Calu3 (cell line): ENCODE results near the gene SERPINF2. TPM values are rescaled to one million over a fixed set of nuclear protein-coding genes. Genes with fewer than 3 reads are reported as not detected.

Source experiments
- BruUV-seq: library from RNA; stranded (reverse); fragments of 400-500 nt; replicated peaks from 2 replicates; lab custom pipeline; 2021; lab: Mats Ljungman, UMichigan
- CTCF ChIA-PET: fragments of 300-600 bp; sonication (Branson Sonifier 250); formaldehyde crosslinking; loops from one replicate; lab custom pipeline; 2022; ENCODE audit warnings: antibody characterized with exemption; lab: Charles Lee
- DNase-seq: peaks from one replicate; pipeline ENCODE4 v3.0.0; 2022
- H3K27ac Mint-ChIP-seq: one replicate; pipeline ENCODE4 v1.8.0; 2022; ENCODE audit warnings: mixed read lengths; ENCODE audit not compliant: unreplicated experiment
- H3K27me3 Mint-ChIP-seq: one replicate; pipeline ENCODE4 v1.8.0; 2022; ENCODE audit warnings: mixed read lengths; ENCODE audit not compliant: unreplicated experiment
- H3K36me3 Mint-ChIP-seq: one replicate; pipeline ENCODE4 v1.8.0; 2022; ENCODE audit warnings: mild to moderate bottlenecking, moderate library complexity, mixed read lengths; ENCODE audit not compliant: insufficient read depth, unreplicated experiment
- H3K4me1 Mint-ChIP-seq: one replicate; pipeline ENCODE4 v1.8.0; 2022; ENCODE audit warnings: mild to moderate bottlenecking, low read depth, mixed read lengths; ENCODE audit not compliant: unreplicated experiment
- H3K4me3 Mint-ChIP-seq: one replicate; pipeline ENCODE4 v1.8.0; 2022; ENCODE audit warnings: mild to moderate bottlenecking, low read depth, moderate library complexity, mixed read lengths; ENCODE audit not compliant: unreplicated experiment
- H3K9me3 Mint-ChIP-seq: one replicate; pipeline ENCODE4 v1.8.0; 2022; ENCODE audit warnings: low read depth, mixed read lengths; ENCODE audit not compliant: unreplicated experiment
- intact Hi-C: fragments of 100-400 bp; cut with micrococcal nuclease; formaldehyde crosslinking; loops from one replicate; pipeline ENCODE4 v1.10.0; 2022; ENCODE audit not compliant: unreplicated experiment
- total RNA-seq: library from RNA; stranded (reverse); gene quantifications from 2 replicates; pipeline ENCODE4 v1.2.3, GENCODE V29; 2022
- TF ChIP-seq, protein P1 (sequence below): fragments of 200-600 bp; IDR thresholded peaks from one replicate; pipeline ENCODE4 v1.8.0; 2022; ENCODE audit warnings: antibody characterized with exemption; ENCODE audit not compliant: unreplicated experiment

The SERPINF2 gene
- total RNA-seq, 1 experiment from 2014 or later, result 0.76 TPM

DNA sequence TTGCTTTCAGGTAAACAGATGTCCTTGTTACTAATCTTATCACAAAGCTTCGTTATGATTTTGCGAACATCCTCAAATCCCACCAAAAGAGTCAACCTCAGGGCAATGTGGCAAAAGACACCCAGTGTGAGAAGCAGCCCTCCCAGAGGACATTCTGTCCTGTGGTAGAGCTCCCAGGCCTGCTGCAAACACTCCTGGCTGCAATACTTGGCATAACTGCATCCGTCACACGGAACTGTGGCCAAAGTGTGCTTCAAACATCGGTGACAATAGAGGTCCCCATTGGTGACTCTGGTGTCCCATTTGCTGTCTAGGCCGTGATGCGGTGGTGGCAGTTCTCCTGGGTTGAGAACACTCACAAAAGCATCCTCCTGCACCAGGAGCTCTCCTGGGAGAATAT, 57.6 kb downstream of the SERPINF2 start:
- H3K4me1 Mint-ChIP-seq, result no peaks in the 10 kb centered on the region
- H3K36me3 Mint-ChIP-seq, result peaks cover 13% of the 10 kb centered on the region
- CTCF ChIA-PET, result no interaction called here
- no peaks in the 10 kb centered on the region for H3K27me3 Mint-ChIP-seq
- intact Hi-C loops, result no loop called here
- no peak for DNase-seq
- BruUV-seq, result no TSS peak
- H3K4me3 Mint-ChIP-seq, result no peak overlapping the region
- no peak overlapping the region for H3K27ac Mint-ChIP-seq
- no peaks in the 10 kb centered on the region for H3K9me3 Mint-ChIP-seq
- TF ChIP-seq, protein P1, sequence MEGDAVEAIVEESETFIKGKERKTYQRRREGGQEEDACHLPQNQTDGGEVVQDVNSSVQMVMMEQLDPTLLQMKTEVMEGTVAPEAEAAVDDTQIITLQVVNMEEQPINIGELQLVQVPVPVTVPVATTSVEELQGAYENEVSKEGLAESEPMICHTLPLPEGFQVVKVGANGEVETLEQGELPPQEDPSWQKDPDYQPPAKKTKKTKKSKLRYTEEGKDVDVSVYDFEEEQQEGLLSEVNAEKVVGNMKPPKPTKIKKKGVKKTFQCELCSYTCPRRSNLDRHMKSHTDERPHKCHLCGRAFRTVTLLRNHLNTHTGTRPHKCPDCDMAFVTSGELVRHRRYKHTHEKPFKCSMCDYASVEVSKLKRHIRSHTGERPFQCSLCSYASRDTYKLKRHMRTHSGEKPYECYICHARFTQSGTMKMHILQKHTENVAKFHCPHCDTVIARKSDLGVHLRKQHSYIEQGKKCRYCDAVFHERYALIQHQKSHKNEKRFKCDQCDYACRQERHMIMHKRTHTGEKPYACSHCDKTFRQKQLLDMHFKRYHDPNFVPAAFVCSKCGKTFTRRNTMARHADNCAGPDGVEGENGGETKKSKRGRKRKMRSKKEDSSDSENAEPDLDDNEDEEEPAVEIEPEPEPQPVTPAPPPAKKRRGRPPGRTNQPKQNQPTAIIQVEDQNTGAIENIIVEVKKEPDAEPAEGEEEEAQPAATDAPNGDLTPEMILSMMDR, result no peak

DNA sequence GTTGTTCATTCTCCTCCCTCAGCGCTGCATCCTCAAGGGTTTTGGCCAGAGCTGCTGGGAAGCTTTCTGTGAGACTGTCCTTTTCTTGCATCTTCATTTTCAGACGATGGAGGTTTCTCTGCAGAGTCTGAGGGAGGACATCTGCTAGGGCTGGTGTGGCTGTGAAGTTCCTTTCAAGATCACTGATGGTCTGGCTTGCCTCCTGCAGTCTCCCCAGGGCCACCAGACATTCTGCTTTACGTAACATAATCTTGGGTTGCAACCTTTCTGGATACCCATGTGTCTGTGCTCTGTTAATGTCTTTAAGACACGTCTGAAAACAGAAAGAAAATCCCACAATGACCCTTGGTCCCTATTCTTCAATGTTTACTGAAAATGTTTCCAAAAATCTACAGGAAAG, 58.0 kb downstream of the SERPINF2 start:
- TF ChIP-seq, protein P1, result no peak
- CTCF ChIA-PET, result interaction anchor here (0.6 kb wide), 1 partner anchor 498 kb away, joined by 3 read pairs; no protein-coding TSS in a partner anchor
- no peak for DNase-seq
- no peak overlapping the region for H3K4me3 Mint-ChIP-seq
- no peak overlapping the region for H3K27ac Mint-ChIP-seq
- intact Hi-C loops, result no loop called here
- H3K27me3 Mint-ChIP-seq, result no peaks in the 10 kb centered on the region
- no TSS peak for BruUV-seq
- no peaks in the 10 kb centered on the region for H3K9me3 Mint-ChIP-seq
- no peaks in the 10 kb centered on the region for H3K4me1 Mint-ChIP-seq
- H3K36me3 Mint-ChIP-seq, result peaks cover 13% of the 10 kb centered on the region

DNA sequence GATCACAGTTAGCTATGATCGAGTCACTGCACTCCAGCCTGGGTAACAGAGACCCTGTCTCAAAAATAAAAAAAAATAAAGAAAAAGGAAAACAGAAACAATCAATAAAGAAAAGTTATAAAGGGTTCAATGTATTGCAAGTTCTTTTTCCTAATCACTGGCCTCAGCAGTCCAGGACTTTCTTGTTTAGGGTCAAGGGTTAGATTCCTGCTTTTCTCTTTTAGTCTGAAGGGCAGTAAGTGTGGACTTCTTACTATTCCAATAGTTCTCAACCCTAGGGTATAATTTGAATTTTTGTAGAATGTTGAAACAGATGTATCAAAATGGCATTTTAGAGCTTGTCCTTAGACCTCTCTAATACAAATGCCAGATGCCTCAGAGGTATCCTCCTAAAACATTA, 59.8 kb downstream of the SERPINF2 start:
- TF ChIP-seq, protein P1, result no peak
- no peak overlapping the region for H3K27ac Mint-ChIP-seq
- H3K4me3 Mint-ChIP-seq, result no peak overlapping the region
- no peaks in the 10 kb centered on the region for H3K9me3 Mint-ChIP-seq
- no peak for DNase-seq
- peaks cover 10% of the 10 kb centered on the region for H3K36me3 Mint-ChIP-seq
- no peaks in the 10 kb centered on the region for H3K4me1 Mint-ChIP-seq
- no peaks in the 10 kb centered on the region for H3K27me3 Mint-ChIP-seq
- CTCF ChIA-PET, result no interaction called here
- no TSS peak for BruUV-seq
- intact Hi-C loops, result no loop called here

DNA sequence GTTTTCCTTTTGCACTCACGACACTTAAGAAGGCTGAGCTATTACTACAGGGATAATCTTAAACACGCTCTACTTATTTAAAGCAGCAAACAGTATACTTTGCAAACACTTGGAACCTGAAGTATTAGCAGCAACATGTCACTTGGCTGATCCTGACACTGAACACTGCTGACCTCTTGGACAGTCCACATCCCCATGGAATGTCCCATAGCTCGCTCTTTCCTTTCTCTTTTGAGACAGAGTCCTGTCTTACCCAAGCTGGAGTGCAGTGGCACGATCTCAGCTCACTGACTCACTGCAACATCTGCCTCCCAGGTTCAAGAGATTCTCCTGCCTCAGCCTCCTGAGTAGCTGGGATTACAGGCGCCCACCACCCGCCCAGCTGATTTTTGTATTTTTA, 60.6 kb downstream of the SERPINF2 start:
- Mint-ChIP-seq H3K4me3 (no peak overlapping the region), H3K36me3 (peaks cover 8% of the 10 kb centered on the region), H3K4me1 (no peaks in the 10 kb centered on the region), H3K27me3 (no peaks in the 10 kb centered on the region), H3K9me3 (no peaks in the 10 kb centered on the region), H3K27ac (no peak overlapping the region)
- BruUV-seq, result no TSS peak
- TF ChIP-seq, protein P1, result no peak
- intact Hi-C loops, result no loop called here
- CTCF ChIA-PET, result no interaction called here
- DNase-seq, result no peak

Other genes starting within 250 kb of the SERPINF2 start
- gene INPP5K, start 226.3 kb upstream of the SERPINF2 start, total RNA-seq, result 15.4 and 18.7 TPM in 2 replicates
- gene PITPNA, start 180.1 kb upstream of the SERPINF2 start, total RNA-seq, result 52.0 and 59.4 TPM in 2 replicates
- 3.3 TPM in 2 replicates for gene SLC43A2, start 114.0 kb upstream of the SERPINF2 start, total RNA-seq
- 0.14 and 0.37 TPM in 2 replicates for gene SCARF1, start 97.1 kb upstream of the SERPINF2 start, total RNA-seq
- 1.8 and 3.2 TPM in 2 replicates for gene RILP, start 93.0 kb upstream of the SERPINF2 start, total RNA-seq
- 182 and 206 TPM in 2 replicates for gene PRPF8, start 58.0 kb upstream of the SERPINF2 start, total RNA-seq
- 5.9 and 6.7 TPM in 2 replicates for gene TLCD2, start 32.5 kb upstream of the SERPINF2 start, total RNA-seq
- 11.2 and 11.8 TPM in 2 replicates for gene WDR81, start 18.2 kb upstream of the SERPINF2 start, total RNA-seq
- not detected in 2 replicates for gene SERPINF1, start 19.2 kb downstream of the SERPINF2 start, total RNA-seq
- gene SMYD4, start 87.0 kb downstream of the SERPINF2 start, total RNA-seq, result 18.6 and 20.7 TPM in 2 replicates
- 78.7 and 87.5 TPM in 2 replicates for gene RPA1, start 87.1 kb downstream of the SERPINF2 start, total RNA-seq